ENCODE results near the gene GNPDA1.

DNA sequence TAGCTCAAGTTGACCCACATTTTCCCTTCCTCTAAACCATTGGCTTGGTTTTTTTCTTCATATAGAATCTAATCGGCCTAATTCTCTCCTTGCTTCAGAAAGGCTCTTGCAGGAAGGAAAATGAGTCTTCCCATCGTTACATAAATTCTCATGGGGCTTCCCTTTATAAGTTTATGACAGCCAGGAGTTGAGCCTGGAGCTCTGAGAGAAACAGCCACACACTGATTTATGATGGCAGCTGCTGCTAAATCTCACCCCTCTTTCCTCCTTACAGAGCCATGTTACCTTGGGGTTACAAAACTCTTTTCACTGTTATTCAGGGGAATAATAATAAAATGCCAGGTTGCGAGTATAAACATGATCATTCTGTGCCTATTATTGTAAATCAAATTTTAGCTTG is 49.1 kb downstream of the GNPDA1 start:
- TF ChIP-seq, protein P1, sequence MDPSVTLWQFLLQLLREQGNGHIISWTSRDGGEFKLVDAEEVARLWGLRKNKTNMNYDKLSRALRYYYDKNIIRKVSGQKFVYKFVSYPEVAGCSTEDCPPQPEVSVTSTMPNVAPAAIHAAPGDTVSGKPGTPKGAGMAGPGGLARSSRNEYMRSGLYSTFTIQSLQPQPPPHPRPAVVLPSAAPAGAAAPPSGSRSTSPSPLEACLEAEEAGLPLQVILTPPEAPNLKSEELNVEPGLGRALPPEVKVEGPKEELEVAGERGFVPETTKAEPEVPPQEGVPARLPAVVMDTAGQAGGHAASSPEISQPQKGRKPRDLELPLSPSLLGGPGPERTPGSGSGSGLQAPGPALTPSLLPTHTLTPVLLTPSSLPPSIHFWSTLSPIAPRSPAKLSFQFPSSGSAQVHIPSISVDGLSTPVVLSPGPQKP (IDR thresholded peaks at IDR 0.05; ENCODE audit: borderline replicate concordance, low read depth, low read length): no peak
- TF ChIP-seq CTCF (conservative IDR thresholded peaks at IDR 0.05; ENCODE audit: low read depth, low read length): no peak
- TF ChIP-seq POLR2A (IDR thresholded peaks at IDR 0.05; ENCODE audit: low read depth, low read length): no peak
- TF ChIP-seq RCOR1 (IDR thresholded peaks at IDR 0.05; ENCODE audit: insufficient replicate concordance, low read length): no peak
- no peak for TF ChIP-seq RAD21 (IDR thresholded peaks at IDR 0.05; ENCODE audit: low read length)
- TF ChIP-seq MAZ (IDR thresholded peaks at IDR 0.05; ENCODE audit: borderline replicate concordance, low read depth, low read length): no peak
- no peak for TF ChIP-seq FOS (IDR thresholded peaks at IDR 0.05; ENCODE audit: low read depth, low read length)
